ENCODE data around the gene ATP11C.

ATP11C gene

GRCh38 chrX:139720136-139720535, 212.7 kb downstream of the ATP11C start:
- no peak for DNase-seq
- TF ChIP-seq CTCF (IDR thresholded peaks at IDR 0.05; ENCODE audit: low read depth, low read length) = no peak
- H3K9me3 ChIP-seq = no peaks in the 10 kb centered on the region
- H3K27me3 ChIP-seq = no peaks in the 10 kb centered on the region
- H3K36me3 ChIP-seq = no peaks in the 10 kb centered on the region
- no peak overlapping the region for H3K4me3 ChIP-seq (ENCODE audit: low read depth, low read length)
- H3K4me1 ChIP-seq = no peaks in the 10 kb centered on the region

GRCh38 chrX:139708067-139708466, 224.8 kb downstream of the ATP11C start, which contains the start of gene MCF2:
Gene MCF2, minus strand, starts transcription at chrX:139708167. Its CDS starts 56,423 bp downstream, at chrX:139651744.
- DNase-seq = no peak
- TF ChIP-seq CTCF (IDR thresholded peaks at IDR 0.05; ENCODE audit: low read depth, low read length) = no peak
- Histone ChIP-seq H3K4me1 (no peaks in the 10 kb centered on the region), H3K4me3 (ENCODE audit: low read depth, low read length) (no peak within 1 kb of the TSS), H3K9me3 (no peaks in the 10 kb centered on the region), H3K27me3 (no peaks in the 10 kb centered on the region), H3K36me3 (no peaks in the 10 kb centered on the region)

GRCh38 chrX:139702658-139703057, 230.2 kb downstream of the ATP11C start:
- no peaks in the 10 kb centered on the region for H3K4me1 ChIP-seq
- H3K36me3 ChIP-seq = no peaks in the 10 kb centered on the region
- no peak for TF ChIP-seq CTCF (IDR thresholded peaks at IDR 0.05; ENCODE audit: low read depth, low read length)
- no peak for DNase-seq
- no peaks in the 10 kb centered on the region for H3K9me3 ChIP-seq
- no peaks in the 10 kb centered on the region for H3K27me3 ChIP-seq
- H3K4me3 ChIP-seq (ENCODE audit: low read depth, low read length) = no peak overlapping the region

GRCh38 chrX:139692908-139693307, 239.9 kb downstream of the ATP11C start:
- Histone ChIP-seq H3K27me3 (no peaks in the 10 kb centered on the region; the same call in 1 of the 2 replicates), H3K4me3 (ENCODE audit: low read depth, low read length) (no peak overlapping the region), H3K4me1 (no peaks in the 10 kb centered on the region), H3K36me3 (no peaks in the 10 kb centered on the region), H3K9me3 (no peaks in the 10 kb centered on the region)
- no peak for TF ChIP-seq CTCF (IDR thresholded peaks at IDR 0.05; ENCODE audit: low read depth, low read length)
- no peak for DNase-seq

- DNase-seq = no peak
- Histone ChIP-seq H3K27me3 (no peaks in the 10 kb centered on the region; the same call in 1 of the 2 replicates), H3K4me3 (ENCODE audit: low read depth, low read length) (no peak overlapping the region), H3K4me1 (no peaks in the 10 kb centered on the region), H3K9me3 (no peaks in the 10 kb centered on the region), H3K36me3 (no peaks in the 10 kb centered on the region)
- no peak for TF ChIP-seq CTCF (IDR thresholded peaks at IDR 0.05; ENCODE audit: low read depth, low read length)
Measured at GRCh38 chrX:139692506-139692849, 240.4 kb downstream of the ATP11C start.

GRCh38 chrX:139691843-139692505, 240.9 kb downstream of the ATP11C start:
- no peak for DNase-seq
- H3K27me3 ChIP-seq = no peaks in the 10 kb centered on the region; the same call in 1 of the 2 replicates
- H3K4me3 ChIP-seq (ENCODE audit: low read depth, low read length) = no peak overlapping the region

More at GRCh38 chrX:139691843-139692505, 240.9 kb downstream of the ATP11C start:
- no peak for TF ChIP-seq CTCF (IDR thresholded peaks at IDR 0.05; ENCODE audit: low read depth, low read length)
- no peaks in the 10 kb centered on the region for H3K36me3 ChIP-seq
- no peaks in the 10 kb centered on the region for H3K9me3 ChIP-seq
- H3K4me1 ChIP-seq = no peaks in the 10 kb centered on the region
